HTERT RPE-1 (cell line): ENCODE results near the gene RECQL5.

ENCODE experiments used
- in situ Hi-C: fragments of 300-500 bp; cut with MboI; formaldehyde crosslinking; loops from 4 replicates; pipeline ENCODE4 v1.14.3; 2020; ENCODE audit warnings: low sequenced_read_pairs

The RECQL5 gene

GRCh38 chr17:75634754-75635609, 32.0 kb downstream of the RECQL5 start:
- in situ Hi-C loops = no loop called here

- in situ Hi-C loops = no loop called here
These were observed 32.6 kb downstream of the RECQL5 start for GRCh38 chr17:75634376-75634740.

GRCh38 chr17:75633486-75634375, 33.2 kb downstream of the RECQL5 start:
- in situ Hi-C loops = no loop called here

- in situ Hi-C loops = no loop called here
These were observed 34.0 kb downstream of the RECQL5 start, which contains the start of gene SMIM5 for GRCh38 chr17:75632863-75633485. SMIM5 (plus strand) TSS chr17:75633434; CDS start chr17:75640202, 6,768 bp downstream.

GRCh38 chr17:75632428-75632827, 34.5 kb downstream of the RECQL5 start:
- in situ Hi-C loops = no loop called here

- in situ Hi-C loops = no loop called here
These were observed 35.6 kb downstream of the RECQL5 start for GRCh38 chr17:75631353-75631752.

GRCh38 chr17:75630071-75630917, 36.7 kb downstream of the RECQL5 start:
- in situ Hi-C loops = no loop called here

- in situ Hi-C loops = no loop called here
These were observed 37.8 kb downstream of the RECQL5 start for GRCh38 chr17:75629157-75629556.

GRCh38 chr17:75628425-75628824, 38.5 kb downstream of the RECQL5 start:
- in situ Hi-C loops = no loop called here

- in situ Hi-C loops = no loop called here
These were observed 39.9 kb downstream of the RECQL5 start for GRCh38 chr17:75627094-75627493.

GRCh38 chr17:75626496-75627038, 40.4 kb downstream of the RECQL5 start:
- in situ Hi-C loops = no loop called here

- in situ Hi-C loops = no loop called here
These were observed 41.0 kb downstream of the RECQL5 start for GRCh38 chr17:75625813-75626486.

- in situ Hi-C loops = no loop called here
These were observed 42.1 kb downstream of the RECQL5 start for GRCh38 chr17:75624714-75625345.

- in situ Hi-C loops = no loop called here
These were observed 42.9 kb downstream of the RECQL5 start for GRCh38 chr17:75624021-75624420.

GRCh38 chr17:75623386-75623785, 43.6 kb downstream of the RECQL5 start:
- in situ Hi-C loops = no loop called here

GRCh38 chr17:75622771-75623273, 44.1 kb downstream of the RECQL5 start:
- in situ Hi-C loops = no loop called here

- in situ Hi-C loops = no loop called here
These were observed 44.9 kb downstream of the RECQL5 start for GRCh38 chr17:75622076-75622475.

- in situ Hi-C loops = no loop called here
These were observed 45.5 kb downstream of the RECQL5 start for GRCh38 chr17:75621489-75621888.
